ENCODE measurements around the gene PRXL2A. TPM values are rescaled to one million over a fixed set of nuclear protein-coding genes. Genes with fewer than 3 reads are reported as not detected.

Gene PRXL2A
- polyA plus RNA-seq, 1 experiment: 1.0 TPM

- H3K27me3 ChIP-seq (ENCODE audit: control insufficient read depth, insufficient read depth, low read length): no peaks in the 10 kb centered on the region
- H3K4me3 ChIP-seq (ENCODE audit: low read depth, low read length): no peak overlapping the region
- peaks cover 2% of the 10 kb centered on the region; the same call in 1 of the 2 replicates for H3K36me3 ChIP-seq (ENCODE audit: control insufficient read depth, insufficient read depth, low read length)
- ChIA-PET POLR2A (no interaction called here), CTCF (interaction anchor here (0.7 to 4.1 kb wide), 4 partner anchors 22 to 38 kb away, joined by 3 to 25 read pairs (median 5); no protein-coding TSS in a partner anchor)
- TF ChIP-seq CTCF (IDR thresholded peaks at IDR 0.05; ENCODE audit: insufficient read depth, low read depth, low read length): no peak
- no peak for DNase-seq (ENCODE audit: low read depth)
Measured at GRCh38 chr10:80466724-80467326, 58.5 kb downstream of the PRXL2A start.

GRCh38 chr10:80468002-80468401 is 59.7 kb downstream of the PRXL2A start:
- CTCF ChIA-PET: interaction anchor here (0.7 to 4.1 kb wide), 4 partner anchors 30 to 37 kb away, joined by 3 to 25 read pairs (median 3); no protein-coding TSS in a partner anchor
- POLR2A ChIA-PET: no interaction called here
- no peak for TF ChIP-seq CTCF (IDR thresholded peaks at IDR 0.05; ENCODE audit: insufficient read depth, low read depth, low read length)
- H3K36me3 ChIP-seq (ENCODE audit: control insufficient read depth, insufficient read depth, low read length): peaks cover 2% of the 10 kb centered on the region; the same call in 1 of the 2 replicates
- H3K4me3 ChIP-seq (ENCODE audit: low read depth, low read length): no peak overlapping the region
- no peaks in the 10 kb centered on the region for H3K27me3 ChIP-seq (ENCODE audit: control insufficient read depth, insufficient read depth, low read length)
- no peak for DNase-seq (ENCODE audit: low read depth)

- peaks cover 2% of the 10 kb centered on the region; the same call in 1 of the 2 replicates for H3K36me3 ChIP-seq (ENCODE audit: control insufficient read depth, insufficient read depth, low read length)
- POLR2A ChIA-PET: no interaction called here
- H3K27me3 ChIP-seq (ENCODE audit: control insufficient read depth, insufficient read depth, low read length): no peaks in the 10 kb centered on the region
- no peak for TF ChIP-seq CTCF (IDR thresholded peaks at IDR 0.05; ENCODE audit: insufficient read depth, low read depth, low read length)
- no peak overlapping the region for H3K4me3 ChIP-seq (ENCODE audit: low read depth, low read length)
- CTCF ChIA-PET: interaction anchor here (1.0 to 4.1 kb wide), 4 partner anchors 9 to 36 kb away, joined by 3 to 25 read pairs (median 3); no protein-coding TSS in a partner anchor
- DNase-seq (ENCODE audit: low read depth): no peak
Measured at GRCh38 chr10:80468806-80469421, 60.6 kb downstream of the PRXL2A start.

DNA sequence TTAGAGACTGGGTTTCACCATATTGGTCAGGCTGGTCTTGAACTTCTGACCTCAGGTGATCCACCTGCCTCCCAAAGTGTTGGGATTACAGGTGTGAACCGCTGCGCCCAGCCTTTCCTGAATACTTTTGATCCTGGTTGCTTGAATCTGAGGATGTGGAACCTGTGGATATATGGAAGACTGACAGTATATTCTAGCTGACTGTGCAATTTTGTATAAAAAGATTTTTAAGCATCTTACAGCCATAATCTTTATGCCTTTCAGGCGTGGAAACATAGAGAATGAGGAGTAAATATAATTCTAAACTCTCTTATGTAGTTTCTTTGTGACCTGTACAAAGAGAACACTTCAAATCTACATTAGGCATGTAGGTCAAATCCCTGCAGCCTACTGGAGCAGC is 61.9 kb downstream of the PRXL2A start:
- CTCF ChIA-PET: interaction anchor here (0.5 to 1.8 kb wide), 2 partner anchors 25 to 39 kb away, joined by 3 to 6 read pairs; no protein-coding TSS in a partner anchor
- no peaks in the 10 kb centered on the region for H3K27me3 ChIP-seq (ENCODE audit: control insufficient read depth, insufficient read depth, low read length)
- H3K4me3 ChIP-seq (ENCODE audit: low read depth, low read length): no peak overlapping the region
- TF ChIP-seq CTCF (IDR thresholded peaks at IDR 0.05; ENCODE audit: insufficient read depth, low read depth, low read length): no peak
- peaks cover 2% of the 10 kb centered on the region; the same call in 1 of the 2 replicates for H3K36me3 ChIP-seq (ENCODE audit: control insufficient read depth, insufficient read depth, low read length)
- DNase-seq (ENCODE audit: low read depth): no peak
- POLR2A ChIA-PET: no interaction called here

DNA sequence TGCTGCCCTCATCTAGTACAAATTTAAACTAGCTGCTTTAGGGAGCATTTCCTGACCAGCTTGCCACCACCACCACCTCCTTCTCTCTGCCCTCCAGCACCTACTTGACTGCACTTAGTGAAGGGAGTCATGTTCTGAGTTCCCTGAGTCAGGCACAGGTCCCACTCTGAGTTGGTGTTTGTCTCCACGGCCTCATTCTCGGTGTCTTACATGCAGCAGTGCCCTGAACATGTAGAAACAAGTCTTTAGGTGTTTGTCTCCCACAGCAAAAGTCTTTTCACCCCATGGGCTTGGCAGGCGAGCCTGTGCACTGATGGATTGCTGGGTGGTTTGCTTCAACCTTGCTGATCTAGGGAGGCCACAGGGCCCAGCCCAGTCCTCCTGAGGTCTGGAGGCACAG is 62.6 kb downstream of the PRXL2A start:
- ChIA-PET CTCF (interaction anchor here (0.5 to 1.8 kb wide), 2 partner anchors 26 to 38 kb away, joined by 3 to 6 read pairs; no protein-coding TSS in a partner anchor), POLR2A (no interaction called here)
- no peak for TF ChIP-seq CTCF (IDR thresholded peaks at IDR 0.05; ENCODE audit: insufficient read depth, low read depth, low read length)
- Histone ChIP-seq H3K4me3 (ENCODE audit: low read depth, low read length) (no peak overlapping the region), H3K27me3 (ENCODE audit: control insufficient read depth, insufficient read depth, low read length) (no peaks in the 10 kb centered on the region), H3K36me3 (ENCODE audit: control insufficient read depth, insufficient read depth, low read length) (peaks cover 2% of the 10 kb centered on the region; the same call in 1 of the 2 replicates)
- no peak for DNase-seq (ENCODE audit: low read depth)

Measured in BJ (cell line).